ENCODE results near the gene PARL.
"Not testable (repeated sequence)": the region's sequence is repeated elsewhere in the genome, so short reads cannot be mapped to it uniquely, and the experiment has no call there.

The PARL gene

GRCh38 chr3:183904833-183905780, 20.4 kb upstream of the PARL start:
- no peak for DNase-seq (ENCODE audit: low read depth in 2 of 2, low spot score in 1 of 2)

- no peak for DNase-seq (ENCODE audit: low read depth in 2 of 2, low spot score in 1 of 2)
Observed at GRCh38 chr3:183898028-183898431, 13.3 kb upstream of the PARL start.

- no peak for DNase-seq (ENCODE audit: low read depth in 2 of 2, low spot score in 1 of 2)
Observed at GRCh38 chr3:183897606-183898005, 12.9 kb upstream of the PARL start.

GRCh38 chr3:183896610-183897009, 11.9 kb upstream of the PARL start:
- no peak for DNase-seq (ENCODE audit: low read depth in 2 of 2, low spot score in 1 of 2)

GRCh38 chr3:183896184-183896583, 11.5 kb upstream of the PARL start:
- no peak for DNase-seq (ENCODE audit: low read depth in 2 of 2, low spot score in 1 of 2)

GRCh38 chr3:183895774-183896173, 11.1 kb upstream of the PARL start:
- DNase-seq (ENCODE audit: low read depth in 2 of 2, low spot score in 1 of 2): no peak

- DNase-seq (ENCODE audit: low read depth in 2 of 2, low spot score in 1 of 2): no peak
Observed at GRCh38 chr3:183895296-183895695, 10.6 kb upstream of the PARL start.

- DNase-seq (ENCODE audit: low read depth in 2 of 2, low spot score in 1 of 2): no peak
Observed at GRCh38 chr3:183892610-183893214, 8.0 kb upstream of the PARL start.

- DNase-seq (ENCODE audit: low read depth in 2 of 2, low spot score in 1 of 2): no peak
Observed at GRCh38 chr3:183885766-183886165, 1.1 kb upstream of the PARL start.

GRCh38 chr3:183884097-183884426, 618 bp downstream of the PARL start:
- DNase-seq (ENCODE audit: low read depth in 2 of 2, low spot score in 1 of 2): no peak

- DNase-seq (ENCODE audit: low read depth in 2 of 2, low spot score in 1 of 2): no peak
Observed at GRCh38 chr3:183883291-183884096, 1.2 kb downstream of the PARL start.

GRCh38 chr3:183880121-183880520, 4.6 kb downstream of the PARL start:
- no peak for DNase-seq (ENCODE audit: low read depth in 2 of 2, low spot score in 1 of 2)

GRCh38 chr3:183879243-183879642, 5.4 kb downstream of the PARL start:
- no peak for DNase-seq (ENCODE audit: low read depth in 2 of 2, low spot score in 1 of 2)

- no peak for DNase-seq (ENCODE audit: low read depth in 2 of 2, low spot score in 1 of 2)
Observed at GRCh38 chr3:183878071-183878470, 6.6 kb downstream of the PARL start.

- DNase-seq (ENCODE audit: low read depth in 2 of 2, low spot score in 1 of 2): not testable (repeated sequence)
Observed at GRCh38 chr3:183877227-183877626, 7.5 kb downstream of the PARL start.

- no peak for DNase-seq (ENCODE audit: low read depth in 2 of 2, low spot score in 1 of 2)
Observed at GRCh38 chr3:183875411-183875810, 9.3 kb downstream of the PARL start.

GRCh38 chr3:183873914-183874313, 10.8 kb downstream of the PARL start:
- DNase-seq (ENCODE audit: low read depth in 2 of 2, low spot score in 1 of 2): no peak

- DNase-seq (ENCODE audit: low read depth in 2 of 2, low spot score in 1 of 2): no peak
Observed at GRCh38 chr3:183871541-183871940, 13.1 kb downstream of the PARL start.

GRCh38 chr3:183870563-183870962, 14.1 kb downstream of the PARL start:
- no peak for DNase-seq (ENCODE audit: low read depth in 2 of 2, low spot score in 1 of 2)

- no peak for DNase-seq (ENCODE audit: low read depth in 2 of 2, low spot score in 1 of 2)
Observed at GRCh38 chr3:183868796-183869195, 15.9 kb downstream of the PARL start.

- no peak for DNase-seq (ENCODE audit: low read depth in 2 of 2, low spot score in 1 of 2)
Observed at GRCh38 chr3:183862610-183863009, 22.1 kb downstream of the PARL start.

GRCh38 chr3:183857863-183858262, 26.8 kb downstream of the PARL start:
- no peak for DNase-seq (ENCODE audit: low read depth in 2 of 2, low spot score in 1 of 2)

Measured in stimulated activated CD8-positive, alpha-beta memory T cell treated with anti-CD3 and anti-CD28 coated beads, Interleukin-4, amount 100 ng/mL, for 1 hour (primary cell).